ENCODE data around the gene RNF135. TPM values are rescaled to one million over a fixed set of nuclear protein-coding genes. Genes with fewer than 3 reads are reported as not detected.
"Not testable (repeated sequence)": the region's sequence is repeated elsewhere in the genome, so short reads cannot be mapped to it uniquely, and the experiment has no call there.

The RNF135 gene
- total RNA-seq, 2 experiments from 2014 or later: 0.29 TPM; not detected in 1

DNA sequence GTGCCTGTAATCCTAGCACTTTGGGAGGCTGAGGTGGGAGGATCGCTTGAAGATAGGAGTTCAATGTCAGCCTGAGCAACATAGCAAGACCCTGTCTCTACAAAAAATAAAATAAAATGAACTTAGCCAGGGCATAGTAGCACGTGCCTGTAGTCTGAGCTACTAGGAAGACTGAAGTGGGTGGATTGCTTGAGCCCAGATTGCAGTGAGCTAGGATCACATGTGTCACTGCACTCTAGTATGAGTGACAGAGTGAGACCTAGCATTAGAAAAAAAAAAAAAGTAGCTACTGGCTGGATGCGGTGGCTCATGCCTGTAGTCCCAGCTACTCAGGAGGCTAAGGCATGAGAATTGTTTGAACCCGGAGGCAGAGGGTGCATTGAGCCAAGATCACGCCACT lies 43.1 kb upstream of the RNF135 start:
- Histone ChIP-seq H3K36me3 (ENCODE audit: insufficient read depth, low read length) (no peaks in the 10 kb centered on the region), H4K20me1 (ENCODE audit: insufficient read depth, low read length) (no peaks in the 10 kb centered on the region), H3K9me2 (ENCODE audit: insufficient read depth, low read length) (no peaks in the 10 kb centered on the region), H3K9me3 (ENCODE audit: low read length) (no peaks in the 10 kb centered on the region), H3K4me3 (ENCODE audit: low read depth, low read length, poor library complexity, severe bottlenecking) (no peak overlapping the region), H3K4me2 (ENCODE audit: low read length) (no peak overlapping the region), H3K79me2 (ENCODE audit: insufficient read depth, low read depth, low read length) (no peaks in the 10 kb centered on the region), H2AFZ (ENCODE audit: low read length) (no peak overlapping the region), H3K4me1 (ENCODE audit: insufficient read depth, low read length, poor library complexity, severe bottlenecking) (no peaks in the 10 kb centered on the region), H3K27ac (ENCODE audit: low read depth, low read length, poor library complexity, severe bottlenecking) (no peak overlapping the region)
- no peak for DNase-seq (ENCODE audit: low spot score)
- no TSS peak for BruUV-seq (replicated peaks)
- intact Hi-C loops (cut with micrococcal nuclease; ENCODE audit: unreplicated experiment): no loop called here
- ChIA-PET POLR2A (interaction anchor here (1.1 kb wide), 1 partner anchor 73 kb away, joined by 5 read pairs; no protein-coding TSS in a partner anchor), CTCF (ENCODE audit: unreplicated experiment) (no interaction called here)
- no peak for TF ChIP-seq EZH2phosphoT487 (IDR thresholded peaks at IDR 0.05; ENCODE audit: borderline replicate concordance, low read depth, low read length)
- TF ChIP-seq, protein P1, sequence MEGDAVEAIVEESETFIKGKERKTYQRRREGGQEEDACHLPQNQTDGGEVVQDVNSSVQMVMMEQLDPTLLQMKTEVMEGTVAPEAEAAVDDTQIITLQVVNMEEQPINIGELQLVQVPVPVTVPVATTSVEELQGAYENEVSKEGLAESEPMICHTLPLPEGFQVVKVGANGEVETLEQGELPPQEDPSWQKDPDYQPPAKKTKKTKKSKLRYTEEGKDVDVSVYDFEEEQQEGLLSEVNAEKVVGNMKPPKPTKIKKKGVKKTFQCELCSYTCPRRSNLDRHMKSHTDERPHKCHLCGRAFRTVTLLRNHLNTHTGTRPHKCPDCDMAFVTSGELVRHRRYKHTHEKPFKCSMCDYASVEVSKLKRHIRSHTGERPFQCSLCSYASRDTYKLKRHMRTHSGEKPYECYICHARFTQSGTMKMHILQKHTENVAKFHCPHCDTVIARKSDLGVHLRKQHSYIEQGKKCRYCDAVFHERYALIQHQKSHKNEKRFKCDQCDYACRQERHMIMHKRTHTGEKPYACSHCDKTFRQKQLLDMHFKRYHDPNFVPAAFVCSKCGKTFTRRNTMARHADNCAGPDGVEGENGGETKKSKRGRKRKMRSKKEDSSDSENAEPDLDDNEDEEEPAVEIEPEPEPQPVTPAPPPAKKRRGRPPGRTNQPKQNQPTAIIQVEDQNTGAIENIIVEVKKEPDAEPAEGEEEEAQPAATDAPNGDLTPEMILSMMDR (conservative IDR thresholded peaks at IDR 0.05; ENCODE audit: low read length): no peak

DNA sequence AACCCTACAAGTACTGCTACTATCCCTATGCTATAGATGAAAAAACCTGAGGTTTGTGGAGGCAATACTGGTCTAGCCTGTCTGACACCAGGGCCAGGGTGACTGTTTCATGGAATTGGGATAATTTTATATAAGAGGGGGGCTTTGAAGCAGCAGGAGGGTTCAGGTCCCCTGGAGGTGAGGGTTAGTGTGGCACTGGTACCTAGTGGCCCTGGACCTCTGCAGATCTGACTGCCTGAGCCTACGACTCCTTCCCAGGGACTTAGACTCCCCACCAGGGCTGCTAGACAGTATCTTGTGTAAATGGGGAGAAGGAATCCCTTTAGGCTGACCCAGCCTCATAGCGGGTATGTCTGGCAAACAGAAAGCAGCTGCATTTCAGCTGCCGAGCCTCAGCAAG lies 42.3 kb upstream of the RNF135 start:
- no peaks in the 10 kb centered on the region for H3K4me1 ChIP-seq (ENCODE audit: insufficient read depth, low read length, poor library complexity, severe bottlenecking)
- H3K9me2 ChIP-seq (ENCODE audit: insufficient read depth, low read length): no peaks in the 10 kb centered on the region
- ChIA-PET POLR2A (interaction anchor here (1.1 kb wide), 1 partner anchor 74 kb away, joined by 5 read pairs; no protein-coding TSS in a partner anchor), CTCF (ENCODE audit: unreplicated experiment) (no interaction called here)
- H3K27ac ChIP-seq (ENCODE audit: low read depth, low read length, poor library complexity, severe bottlenecking): no peak overlapping the region
- no peak for DNase-seq (ENCODE audit: low spot score)
- intact Hi-C loops (cut with micrococcal nuclease; ENCODE audit: unreplicated experiment): no loop called here
- no peaks in the 10 kb centered on the region for H3K9me3 ChIP-seq (ENCODE audit: low read length)
- BruUV-seq (replicated peaks): no TSS peak
- H3K4me2 ChIP-seq (ENCODE audit: low read length): no peak overlapping the region
- no peaks in the 10 kb centered on the region for H3K79me2 ChIP-seq (ENCODE audit: insufficient read depth, low read depth, low read length)
- no peak for TF ChIP-seq EZH2phosphoT487 (IDR thresholded peaks at IDR 0.05; ENCODE audit: borderline replicate concordance, low read depth, low read length)
- TF ChIP-seq, protein P1 (conservative IDR thresholded peaks at IDR 0.05; ENCODE audit: low read length): no peak
- no peaks in the 10 kb centered on the region for H3K36me3 ChIP-seq (ENCODE audit: insufficient read depth, low read length)
- H2AFZ ChIP-seq (ENCODE audit: low read length): no peak overlapping the region
- no peaks in the 10 kb centered on the region for H4K20me1 ChIP-seq (ENCODE audit: insufficient read depth, low read length)
- H3K4me3 ChIP-seq (ENCODE audit: low read depth, low read length, poor library complexity, severe bottlenecking): no peak overlapping the region

DNA sequence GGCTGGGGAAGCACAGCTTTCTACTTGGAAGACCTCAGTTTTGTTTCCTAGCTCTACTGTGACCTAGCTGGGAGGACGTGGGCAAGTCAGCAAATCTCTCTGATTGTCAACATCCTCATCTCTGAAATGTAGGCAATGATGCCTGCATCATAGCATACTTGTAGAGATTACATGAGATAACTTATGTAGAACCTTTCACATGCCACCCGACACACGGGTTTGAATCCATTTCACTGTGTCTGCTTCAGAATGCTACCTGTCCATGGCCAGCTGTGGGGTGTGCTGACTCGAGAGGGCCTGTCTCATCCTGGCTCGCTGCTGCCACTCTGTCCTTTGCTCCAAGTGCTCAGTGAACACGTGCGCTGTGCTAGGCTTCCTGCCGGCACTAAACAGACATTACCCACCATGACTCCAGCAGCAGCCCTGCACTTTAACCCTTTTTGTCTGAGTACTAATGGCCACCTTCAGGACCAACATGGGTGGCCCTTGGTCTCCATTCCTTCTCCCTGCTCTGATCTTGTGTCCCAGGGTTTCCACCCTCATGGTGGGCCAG lies 41.7 kb upstream of the RNF135 start:
- no peaks in the 10 kb centered on the region for H3K36me3 ChIP-seq (ENCODE audit: insufficient read depth, low read length)
- no peaks in the 10 kb centered on the region for H4K20me1 ChIP-seq (ENCODE audit: insufficient read depth, low read length)
- no peaks in the 10 kb centered on the region for H3K4me1 ChIP-seq (ENCODE audit: insufficient read depth, low read length, poor library complexity, severe bottlenecking)
- no peak overlapping the region for H3K27ac ChIP-seq (ENCODE audit: low read depth, low read length, poor library complexity, severe bottlenecking)
- H3K4me3 ChIP-seq (ENCODE audit: low read depth, low read length, poor library complexity, severe bottlenecking): no peak overlapping the region
- H3K9me2 ChIP-seq (ENCODE audit: insufficient read depth, low read length): no peaks in the 10 kb centered on the region
- ChIA-PET CTCF (ENCODE audit: unreplicated experiment) (no interaction called here), POLR2A (interaction anchor here (0.6 kb wide), 1 partner anchor 132 kb away, joined by 3 read pairs; no protein-coding TSS in a partner anchor)
- intact Hi-C loops (cut with micrococcal nuclease; ENCODE audit: unreplicated experiment): no loop called here
- BruUV-seq (replicated peaks): no TSS peak
- H3K79me2 ChIP-seq (ENCODE audit: insufficient read depth, low read depth, low read length): no peaks in the 10 kb centered on the region
- no peaks in the 10 kb centered on the region for H3K9me3 ChIP-seq (ENCODE audit: low read length)
- H3K4me2 ChIP-seq (ENCODE audit: low read length): no peak overlapping the region
- no peak for TF ChIP-seq EZH2phosphoT487 (IDR thresholded peaks at IDR 0.05; ENCODE audit: borderline replicate concordance, low read depth, low read length)
- TF ChIP-seq, protein P1 (conservative IDR thresholded peaks at IDR 0.05; ENCODE audit: low read length): no peak
- no peak for DNase-seq (ENCODE audit: low spot score)
- H2AFZ ChIP-seq (ENCODE audit: low read length): no peak overlapping the region

DNA sequence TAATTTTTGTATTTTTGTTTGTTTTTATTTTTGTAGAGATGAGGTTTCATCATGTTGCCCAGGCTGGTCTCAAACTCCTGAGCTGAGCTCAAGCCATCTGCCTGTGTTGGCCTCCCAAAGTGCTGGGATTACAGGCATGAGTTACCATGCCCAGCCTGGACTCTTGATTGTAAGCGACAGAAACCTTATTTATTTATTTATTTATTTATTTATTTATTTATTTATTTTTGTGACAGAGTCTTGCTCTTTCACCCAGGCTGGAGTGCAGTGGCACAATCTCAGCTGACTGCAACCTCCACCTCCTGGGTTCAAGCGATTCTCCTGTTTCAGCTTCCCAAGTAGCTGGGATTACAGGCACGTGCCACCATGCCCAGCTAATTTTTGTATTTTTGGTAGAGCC lies 41.0 kb upstream of the RNF135 start:
- POLR2A ChIA-PET; H2AFZ ChIP-seq (ENCODE audit: low read length); H3K27ac ChIP-seq (ENCODE audit: low read depth, low read length, poor library complexity, severe bottlenecking); H3K4me2 ChIP-seq (ENCODE audit: low read length); BruUV-seq (replicated peaks); DNase-seq (ENCODE audit: low spot score); H4K20me1 ChIP-seq (ENCODE audit: insufficient read depth, low read length); intact Hi-C loops (cut with micrococcal nuclease; ENCODE audit: unreplicated experiment); H3K4me1 ChIP-seq (ENCODE audit: insufficient read depth, low read length, poor library complexity, severe bottlenecking); H3K36me3 ChIP-seq (ENCODE audit: insufficient read depth, low read length); H3K4me3 ChIP-seq (ENCODE audit: low read depth, low read length, poor library complexity, severe bottlenecking); H3K79me2 ChIP-seq (ENCODE audit: insufficient read depth, low read depth, low read length); CTCF ChIA-PET (ENCODE audit: unreplicated experiment); H3K9me3 ChIP-seq (ENCODE audit: low read length); H3K9me2 ChIP-seq (ENCODE audit: insufficient read depth, low read length): not testable (repeated sequence)

All from OCI-LY7 (cell line).